Stomach smooth muscle (tissue), 2 donors: ENCODE results near the gene ALX4.

Source experiments
- H3K27ac ChIP-seq: one replicate; pipeline ENCODE4 v1.7.0; 2013; ENCODE audit warnings: mild to moderate bottlenecking, low read length, inconsistent platforms
- H3K27me3 ChIP-seq, 2 donors: one replicate each; pipeline ENCODE4 v1.7.0; 2013; ENCODE audit warnings: low read length in 2 of 2; ENCODE audit not compliant: insufficient read depth in 2 of 2, control insufficient read depth in 1 of 2
- H3K36me3 ChIP-seq, 2 donors: one replicate each; pipeline ENCODE4 v1.7.0; 2013; ENCODE audit warnings: low read length in 2 of 2; ENCODE audit not compliant: control insufficient read depth in 2 of 2, insufficient read depth in 2 of 2
- H3K4me1 ChIP-seq: one replicate; pipeline ENCODE4 v1.7.0; 2013; ENCODE audit warnings: low read length; ENCODE audit not compliant: control insufficient read depth, insufficient read depth
- H3K4me3 ChIP-seq, 2 donors: one replicate each; pipeline ENCODE4 v1.7.0; 2013; ENCODE audit warnings: low read length in 2 of 2
- H3K9ac ChIP-seq, 2 donors: one replicate each; pipeline ENCODE4 v1.7.0; 2013; ENCODE audit warnings: low read length in 2 of 2, mild to moderate bottlenecking in 1 of 2
- H3K9me3 ChIP-seq, 2 donors: one replicate each; pipeline ENCODE4 v1.7.0; 2013; ENCODE audit warnings: low read length in 2 of 2; ENCODE audit not compliant: control insufficient read depth in 2 of 2
- donor health status: healthy.
- donor health status: Pancreatic carcinoma.

ALX4 gene

DNA sequence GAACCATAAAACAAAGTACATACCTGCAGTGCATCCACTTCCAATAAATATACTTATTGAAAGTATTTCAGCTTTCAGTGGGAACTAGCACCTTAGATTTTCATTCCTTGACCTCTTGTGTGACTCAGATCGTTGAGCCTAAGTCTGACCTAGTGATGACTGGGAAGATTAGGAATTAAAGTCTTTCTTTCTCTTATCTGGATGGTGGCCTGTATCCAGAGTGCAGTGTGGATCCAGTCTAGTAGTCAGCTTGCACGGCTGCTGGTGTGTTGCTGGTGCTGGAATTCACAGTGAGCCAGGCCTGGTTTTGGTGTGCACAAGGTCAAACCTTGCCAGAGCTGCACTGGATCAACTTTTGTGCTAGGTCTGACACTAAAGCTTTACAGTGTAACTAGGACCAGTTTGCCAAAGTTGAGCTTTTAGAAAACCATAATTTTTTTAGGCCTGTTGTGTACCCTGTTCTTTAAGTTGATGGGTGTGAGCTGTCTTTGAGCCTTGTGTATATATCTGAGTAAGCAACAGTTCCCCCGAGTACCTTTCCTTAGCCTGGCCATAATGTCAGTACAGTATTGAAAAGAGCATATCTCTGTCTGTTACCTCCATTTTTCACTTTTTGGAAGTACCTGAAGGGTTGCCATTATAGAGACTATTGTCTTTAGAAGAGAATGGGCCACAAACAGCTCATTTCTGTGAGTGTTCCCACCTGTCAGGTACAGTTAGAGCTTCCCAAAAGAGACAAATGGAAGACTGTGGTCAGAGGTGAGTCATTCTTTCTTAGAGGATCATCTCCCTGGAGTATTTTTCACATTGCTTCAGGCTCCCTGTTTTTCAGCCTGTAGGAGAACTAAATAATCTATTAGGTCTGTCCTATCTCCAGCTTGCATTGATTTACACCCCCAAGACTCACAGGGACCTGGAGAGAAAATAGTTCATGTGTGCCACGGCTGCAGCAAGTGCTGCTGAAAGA lies 89.8 kb downstream of the ALX4 start:
- no peak overlapping the region for H3K27ac ChIP-seq
- H3K4me3 ChIP-seq: no peak overlapping the region
- H3K36me3 ChIP-seq: peaks cover 0 to 2% of the 10 kb centered on the region in 2 donors
- no peaks in the 10 kb centered on the region for H3K4me1 ChIP-seq
- no peaks in the 10 kb centered on the region for H3K27me3 ChIP-seq
- no peaks in the 10 kb centered on the region for H3K9me3 ChIP-seq
- H3K9ac ChIP-seq: no peak overlapping the region

DNA sequence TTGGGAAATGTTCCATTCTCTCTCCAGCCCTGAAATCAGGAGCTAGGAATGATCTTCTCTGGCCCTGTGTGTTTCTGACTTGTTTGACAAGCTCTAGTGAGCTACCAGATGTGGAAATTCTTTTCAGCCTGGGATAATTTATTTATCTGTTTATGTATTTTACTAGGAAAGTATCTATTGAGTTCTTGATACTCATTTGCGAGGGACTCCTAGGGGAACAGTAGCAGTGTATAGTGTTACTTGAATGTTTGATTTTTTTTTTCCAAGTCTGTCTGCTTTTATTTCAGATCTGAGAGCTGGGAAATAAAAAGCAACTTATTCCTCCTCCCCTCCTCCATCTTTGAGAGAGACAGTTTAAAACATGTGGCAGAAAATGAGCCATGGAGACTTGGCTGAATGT lies 92.5 kb downstream of the ALX4 start:
- Histone ChIP-seq H3K9me3 (no peaks in the 10 kb centered on the region), H3K36me3 (peaks cover 0 to 2% of the 10 kb centered on the region in 2 donors), H3K4me3 (no peak overlapping the region), H3K4me1 (no peaks in the 10 kb centered on the region), H3K27me3 (no peaks in the 10 kb centered on the region), H3K9ac (no peak overlapping the region), H3K27ac (no peak overlapping the region)

DNA sequence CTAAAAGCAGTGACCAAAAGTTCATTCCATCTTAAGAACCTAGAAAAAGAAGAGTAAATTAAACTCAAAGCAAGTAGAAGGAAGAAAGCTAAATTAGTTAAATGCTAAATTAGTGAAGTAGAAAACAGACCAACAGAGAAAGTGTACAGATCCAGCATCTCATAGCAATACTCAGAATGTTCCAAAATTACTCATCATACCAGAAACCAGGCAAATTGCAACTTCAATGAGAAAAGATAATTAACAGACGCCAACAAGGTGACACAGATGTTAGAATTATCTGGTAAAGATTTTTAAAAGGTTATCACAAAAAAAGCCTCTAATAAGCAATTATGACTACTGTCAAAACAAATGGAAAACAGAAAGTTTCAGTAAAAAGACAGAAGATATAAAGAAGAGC lies 96.8 kb downstream of the ALX4 start:
- peaks cover 0 to 9% of the 10 kb centered on the region in 2 donors for H3K36me3 ChIP-seq
- H3K9me3 ChIP-seq: no peaks in the 10 kb centered on the region
- no peaks in the 10 kb centered on the region for H3K4me1 ChIP-seq
- H3K9ac ChIP-seq: no peak overlapping the region
- no peak overlapping the region for H3K4me3 ChIP-seq
- H3K27ac ChIP-seq: no peak overlapping the region
- no peaks in the 10 kb centered on the region for H3K27me3 ChIP-seq

GRCh38 chr11:44212128-44212527 lies 97.8 kb downstream of the ALX4 start:
- H3K9me3 ChIP-seq: no peaks in the 10 kb centered on the region
- no peaks in the 10 kb centered on the region for H3K4me1 ChIP-seq
- H3K4me3 ChIP-seq: no peak overlapping the region
- H3K27ac ChIP-seq: no peak overlapping the region
- peaks cover 0 to 11% of the 10 kb centered on the region in 2 donors for H3K36me3 ChIP-seq
- no peaks in the 10 kb centered on the region for H3K27me3 ChIP-seq
- H3K9ac ChIP-seq: no peak overlapping the region
